ENCODE results near the gene KCTD16. TPM values are rescaled to one million over a fixed set of nuclear protein-coding genes. Genes with fewer than 3 reads are reported as not detected.

The KCTD16 gene
- polyA plus RNA-seq, 1 of the 3 experiments (the other 2 are of a cell fraction), result 0.03 TPM

GRCh38 chr5:144134194-144134826, 36.4 kb upstream of the KCTD16 start (continued):
- TF ChIP-seq, protein P1, sequence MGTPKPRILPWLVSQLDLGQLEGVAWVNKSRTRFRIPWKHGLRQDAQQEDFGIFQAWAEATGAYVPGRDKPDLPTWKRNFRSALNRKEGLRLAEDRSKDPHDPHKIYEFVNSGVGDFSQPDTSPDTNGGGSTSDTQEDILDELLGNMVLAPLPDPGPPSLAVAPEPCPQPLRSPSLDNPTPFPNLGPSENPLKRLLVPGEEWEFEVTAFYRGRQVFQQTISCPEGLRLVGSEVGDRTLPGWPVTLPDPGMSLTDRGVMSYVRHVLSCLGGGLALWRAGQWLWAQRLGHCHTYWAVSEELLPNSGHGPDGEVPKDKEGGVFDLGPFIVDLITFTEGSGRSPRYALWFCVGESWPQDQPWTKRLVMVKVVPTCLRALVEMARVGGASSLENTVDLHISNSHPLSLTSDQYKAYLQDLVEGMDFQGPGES (IDR thresholded peaks at IDR 0.05; ENCODE audit: low read depth, low read length), result no peak
- TF ChIP-seq GATA2 (CRISPR knock-in tag; IDR thresholded peaks at IDR 0.05) (no peak), GABPA (IDR thresholded peaks at IDR 0.05; ENCODE audit: low read depth) (no peak), TEAD4 (IDR thresholded peaks at IDR 0.05; ENCODE audit: borderline replicate concordance, insufficient read depth) (no peak), ZBTB33 (IDR thresholded peaks at IDR 0.05; ENCODE audit: borderline replicate concordance, low read depth) (no peak), SMC3 (IDR thresholded peaks at IDR 0.05; ENCODE audit: low read depth, low read length) (no peak), MXI1 (IDR thresholded peaks at IDR 0.05; ENCODE audit: low read depth, low read length) (no peak), TAF1 (IDR thresholded peaks at IDR 0.05; ENCODE audit: borderline replicate concordance, low read depth, low read length) (no peak), MEF2A (IDR thresholded peaks at IDR 0.05; ENCODE audit: borderline replicate concordance, low read depth) (no peak), NFIC (IDR thresholded peaks at IDR 0.05; ENCODE audit: borderline replicate concordance) (no peak)
- TF ChIP-seq, protein P2, sequence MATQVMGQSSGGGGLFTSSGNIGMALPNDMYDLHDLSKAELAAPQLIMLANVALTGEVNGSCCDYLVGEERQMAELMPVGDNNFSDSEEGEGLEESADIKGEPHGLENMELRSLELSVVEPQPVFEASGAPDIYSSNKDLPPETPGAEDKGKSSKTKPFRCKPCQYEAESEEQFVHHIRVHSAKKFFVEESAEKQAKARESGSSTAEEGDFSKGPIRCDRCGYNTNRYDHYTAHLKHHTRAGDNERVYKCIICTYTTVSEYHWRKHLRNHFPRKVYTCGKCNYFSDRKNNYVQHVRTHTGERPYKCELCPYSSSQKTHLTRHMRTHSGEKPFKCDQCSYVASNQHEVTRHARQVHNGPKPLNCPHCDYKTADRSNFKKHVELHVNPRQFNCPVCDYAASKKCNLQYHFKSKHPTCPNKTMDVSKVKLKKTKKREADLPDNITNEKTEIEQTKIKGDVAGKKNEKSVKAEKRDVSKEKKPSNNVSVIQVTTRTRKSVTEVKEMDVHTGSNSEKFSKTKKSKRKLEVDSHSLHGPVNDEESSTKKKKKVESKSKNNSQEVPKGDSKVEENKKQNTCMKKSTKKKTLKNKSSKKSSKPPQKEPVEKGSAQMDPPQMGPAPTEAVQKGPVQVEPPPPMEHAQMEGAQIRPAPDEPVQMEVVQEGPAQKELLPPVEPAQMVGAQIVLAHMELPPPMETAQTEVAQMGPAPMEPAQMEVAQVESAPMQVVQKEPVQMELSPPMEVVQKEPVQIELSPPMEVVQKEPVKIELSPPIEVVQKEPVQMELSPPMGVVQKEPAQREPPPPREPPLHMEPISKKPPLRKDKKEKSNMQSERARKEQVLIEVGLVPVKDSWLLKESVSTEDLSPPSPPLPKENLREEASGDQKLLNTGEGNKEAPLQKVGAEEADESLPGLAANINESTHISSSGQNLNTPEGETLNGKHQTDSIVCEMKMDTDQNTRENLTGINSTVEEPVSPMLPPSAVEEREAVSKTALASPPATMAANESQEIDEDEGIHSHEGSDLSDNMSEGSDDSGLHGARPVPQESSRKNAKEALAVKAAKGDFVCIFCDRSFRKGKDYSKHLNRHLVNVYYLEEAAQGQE (IDR thresholded peaks at IDR 0.05; ENCODE audit: low read depth, low read length), result no peak

- H3K9ac ChIP-seq, result no peak overlapping the region
- 80% methylated on average over 3 of the region's 3 CpGs for WGBS (ENCODE audit: low lambda C conversion rate)
- H3K4me2 ChIP-seq, result no peak overlapping the region
- no peak overlapping the region for H2AFZ ChIP-seq (ENCODE audit: low read depth)
- H4K20me1 ChIP-seq (ENCODE audit: insufficient read depth), result no peaks in the 10 kb centered on the region
- ChIA-PET CTCF (no interaction called here), POLR2A (no interaction called here)
- H3K27ac ChIP-seq (ENCODE audit: low read depth in 2 of 2, low read length in 1 of 2), result no peak overlapping the region
- H3K36me3 ChIP-seq (replicated peaks in 1 of 2; ENCODE audit: control insufficient read depth in 1 of 2, insufficient read depth in 2 of 2, low read length in 1 of 2), result no peaks in the 10 kb centered on the region
- no peak for DNase-seq
- H3K4me1 ChIP-seq (ENCODE audit: control insufficient read depth in 1 of 2, insufficient read depth in 2 of 2, low read depth in 1 of 2, low read length in 1 of 2), result no peaks in the 10 kb centered on the region; a peak in 1 of 4 replicates
- no peaks in the 10 kb centered on the region for H3K27me3 ChIP-seq (ENCODE audit: insufficient read depth)
- H3K79me2 ChIP-seq (ENCODE audit: insufficient read depth), result no peaks in the 10 kb centered on the region
- no peaks in the 10 kb centered on the region for H3F3A ChIP-seq (replicated peaks; ENCODE audit: insufficient read depth)
- no peak overlapping the region for H3K4me3 ChIP-seq (ENCODE audit: low read depth in 2 of 2, low read length in 1 of 2)
- no peaks in the 10 kb centered on the region for H3K9me3 ChIP-seq
- no peaks in the 10 kb centered on the region for H3K9me2 ChIP-seq
- no peak for TF ChIP-seq POLR2AphosphoS5 (IDR thresholded peaks at IDR 0.05; ENCODE audit: low read depth, low read length)
- no peak for TF ChIP-seq FOSL2 (IDR thresholded peaks at IDR 0.05; ENCODE audit: borderline replicate concordance, low read depth)
- TF ChIP-seq SIN3A (IDR thresholded peaks at IDR 0.05; ENCODE audit: borderline replicate concordance, low read depth, low read length), result no peak
- no peak for TF ChIP-seq EZH2phosphoT487 (IDR thresholded peaks at IDR 0.05; ENCODE audit: borderline replicate concordance, low read depth)
- TF ChIP-seq TCF12 (IDR thresholded peaks at IDR 0.05), result no peak
- TF ChIP-seq, protein P2 (IDR thresholded peaks at IDR 0.05; ENCODE audit: low read depth, low read length), result no peak
- TF ChIP-seq ELF1 (IDR thresholded peaks at IDR 0.05), result no peak
- TF ChIP-seq, protein P3, sequence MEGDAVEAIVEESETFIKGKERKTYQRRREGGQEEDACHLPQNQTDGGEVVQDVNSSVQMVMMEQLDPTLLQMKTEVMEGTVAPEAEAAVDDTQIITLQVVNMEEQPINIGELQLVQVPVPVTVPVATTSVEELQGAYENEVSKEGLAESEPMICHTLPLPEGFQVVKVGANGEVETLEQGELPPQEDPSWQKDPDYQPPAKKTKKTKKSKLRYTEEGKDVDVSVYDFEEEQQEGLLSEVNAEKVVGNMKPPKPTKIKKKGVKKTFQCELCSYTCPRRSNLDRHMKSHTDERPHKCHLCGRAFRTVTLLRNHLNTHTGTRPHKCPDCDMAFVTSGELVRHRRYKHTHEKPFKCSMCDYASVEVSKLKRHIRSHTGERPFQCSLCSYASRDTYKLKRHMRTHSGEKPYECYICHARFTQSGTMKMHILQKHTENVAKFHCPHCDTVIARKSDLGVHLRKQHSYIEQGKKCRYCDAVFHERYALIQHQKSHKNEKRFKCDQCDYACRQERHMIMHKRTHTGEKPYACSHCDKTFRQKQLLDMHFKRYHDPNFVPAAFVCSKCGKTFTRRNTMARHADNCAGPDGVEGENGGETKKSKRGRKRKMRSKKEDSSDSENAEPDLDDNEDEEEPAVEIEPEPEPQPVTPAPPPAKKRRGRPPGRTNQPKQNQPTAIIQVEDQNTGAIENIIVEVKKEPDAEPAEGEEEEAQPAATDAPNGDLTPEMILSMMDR (IDR thresholded peaks at IDR 0.05), result no peak
These were observed 35.4 kb upstream of the KCTD16 start for GRCh38 chr5:144135113-144135762.

All from SK-N-SH (cell line).